Measurements from ENCODE around the gene FLT3. TPM values are rescaled to one million over a fixed set of nuclear protein-coding genes. Genes with fewer than 3 reads are reported as not detected.
"Not testable (repeated sequence)": the region's sequence is repeated elsewhere in the genome, so short reads cannot be mapped to it uniquely, and the experiment has no call there.

The FLT3 gene
- total RNA-seq, result 1 to 10 TPM in 3 of 4 donors, under 1 TPM in 1; 0.47 to 1.2 (median 1.2) TPM

DNA sequence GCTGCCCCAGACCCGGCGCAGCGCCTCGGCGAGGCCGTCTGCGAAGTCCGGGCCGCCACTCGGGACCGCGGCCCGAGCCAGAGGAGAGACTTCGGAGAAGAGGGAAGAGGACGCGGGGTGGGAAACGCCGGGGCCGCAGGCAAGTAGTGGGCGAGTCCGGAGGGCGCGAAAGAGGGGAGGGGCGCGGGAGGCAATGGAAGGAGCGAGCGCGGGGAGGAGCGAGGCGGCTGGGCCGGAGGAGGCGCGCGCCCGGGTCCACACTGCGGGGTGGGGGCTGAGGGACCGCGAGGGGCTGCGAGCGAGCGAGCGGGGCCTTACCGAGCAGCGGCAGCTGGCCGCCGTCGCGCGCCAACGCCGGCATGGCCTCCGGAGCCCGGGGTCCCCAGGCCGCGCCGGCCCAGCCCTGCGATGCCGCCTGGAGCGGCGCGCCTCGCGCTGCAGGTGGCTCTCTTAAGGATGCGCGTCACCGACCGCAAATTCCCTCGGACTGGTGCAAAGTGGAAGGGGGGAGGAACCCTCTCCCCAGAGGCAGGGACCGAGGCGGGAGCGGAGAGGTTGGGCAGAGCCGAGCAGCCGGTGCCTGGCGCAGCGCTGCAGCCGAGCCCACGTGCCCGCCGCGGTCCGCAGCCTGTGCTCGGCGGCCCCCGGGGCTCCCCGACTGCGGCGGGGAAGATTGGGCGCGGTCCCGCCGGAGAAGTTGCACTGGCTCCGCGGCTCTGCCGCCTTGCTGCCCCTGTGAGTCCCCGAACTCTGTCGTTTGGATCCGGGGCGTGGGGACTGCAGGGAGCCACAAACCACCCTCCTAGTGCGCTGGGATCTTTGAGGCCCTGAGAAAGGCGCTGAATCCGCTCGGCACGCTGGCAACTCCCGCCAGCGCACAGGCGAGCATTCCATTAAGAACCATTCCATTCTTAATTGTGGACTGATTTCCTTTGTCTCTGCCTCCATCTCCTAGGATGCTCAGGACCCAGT is at the start of gene FLT3:
TSS of gene FLT3 (minus strand) at position 427 of the 972 bp plus-strand sequence. CDS start at position 361, 66 bp downstream.
- TF ChIP-seq POLR2AphosphoS5 (IDR thresholded peaks at IDR 0.05) (no peak), POLR2A (IDR thresholded peaks at IDR 0.05) (no peak), EP300 (IDR thresholded peaks at IDR 0.05) (no peak)
- TF ChIP-seq, protein P1, sequence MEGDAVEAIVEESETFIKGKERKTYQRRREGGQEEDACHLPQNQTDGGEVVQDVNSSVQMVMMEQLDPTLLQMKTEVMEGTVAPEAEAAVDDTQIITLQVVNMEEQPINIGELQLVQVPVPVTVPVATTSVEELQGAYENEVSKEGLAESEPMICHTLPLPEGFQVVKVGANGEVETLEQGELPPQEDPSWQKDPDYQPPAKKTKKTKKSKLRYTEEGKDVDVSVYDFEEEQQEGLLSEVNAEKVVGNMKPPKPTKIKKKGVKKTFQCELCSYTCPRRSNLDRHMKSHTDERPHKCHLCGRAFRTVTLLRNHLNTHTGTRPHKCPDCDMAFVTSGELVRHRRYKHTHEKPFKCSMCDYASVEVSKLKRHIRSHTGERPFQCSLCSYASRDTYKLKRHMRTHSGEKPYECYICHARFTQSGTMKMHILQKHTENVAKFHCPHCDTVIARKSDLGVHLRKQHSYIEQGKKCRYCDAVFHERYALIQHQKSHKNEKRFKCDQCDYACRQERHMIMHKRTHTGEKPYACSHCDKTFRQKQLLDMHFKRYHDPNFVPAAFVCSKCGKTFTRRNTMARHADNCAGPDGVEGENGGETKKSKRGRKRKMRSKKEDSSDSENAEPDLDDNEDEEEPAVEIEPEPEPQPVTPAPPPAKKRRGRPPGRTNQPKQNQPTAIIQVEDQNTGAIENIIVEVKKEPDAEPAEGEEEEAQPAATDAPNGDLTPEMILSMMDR (IDR thresholded peaks at IDR 0.05), result no peak
- Histone ChIP-seq H3K9me3 (no peaks in the 10 kb centered on the region), H3K36me3 (no peaks in the 10 kb centered on the region), H3K4me3 (peak within 1 kb of the TSS; percentile 52), H3K4me1 (peaks cover 15% of the 10 kb centered on the region), H3K27ac (no peak within 1 kb of the TSS), H3K27me3 (peaks cover 77% of the 10 kb centered on the region)
- no peak for DNase-seq (ENCODE audit: low spot score in 2 of 2)
- WGBS, result 4% methylated on average over 16 of the region's 106 CpGs

DNA sequence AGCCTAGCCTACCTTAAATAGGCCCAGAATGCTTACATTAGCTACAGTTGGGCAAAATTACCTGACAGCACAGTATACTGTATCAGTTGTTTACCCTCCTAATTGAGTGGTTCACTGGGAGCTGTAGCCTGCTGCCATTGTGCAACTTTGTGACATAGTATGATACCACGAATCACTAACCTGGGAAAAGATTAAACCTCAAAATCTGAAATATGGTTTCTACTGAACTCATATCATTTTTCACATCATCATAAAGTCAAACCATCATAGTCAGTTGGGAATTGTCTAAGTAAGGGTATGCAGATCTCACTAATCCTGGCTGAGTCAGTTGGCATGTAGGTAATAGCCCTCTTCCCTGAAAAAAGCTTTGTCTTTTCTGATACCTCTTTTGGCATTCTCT is 47.1 kb upstream of the FLT3 start:
- WGBS, result 75% methylated on average over 1 of the region's 1 CpG

DNA sequence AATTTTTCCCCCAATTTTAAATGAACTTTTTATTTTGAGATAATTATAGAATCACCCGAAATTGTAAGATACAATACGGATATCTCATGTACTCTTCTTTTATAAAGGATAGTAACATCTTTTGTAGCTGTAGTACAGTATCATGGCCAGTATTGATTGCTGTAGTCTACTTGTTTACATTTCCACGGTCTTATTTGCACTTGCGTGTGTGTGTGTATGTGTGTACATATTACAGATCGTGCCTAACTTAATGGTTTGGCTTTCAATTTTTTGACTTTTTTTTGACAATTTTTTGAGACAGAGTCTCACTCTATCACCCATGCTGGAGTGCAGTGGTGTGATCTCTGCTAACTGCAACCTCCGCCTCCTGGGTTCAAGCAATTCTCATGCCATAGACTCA is 44.7 kb upstream of the FLT3 start:
- DNase-seq (ENCODE audit: low spot score in 2 of 2), result no peak
- no peak overlapping the region for H3K4me3 ChIP-seq
- TF ChIP-seq POLR2A (IDR thresholded peaks at IDR 0.05) (no peak), POLR2AphosphoS5 (IDR thresholded peaks at IDR 0.05) (no peak), EP300 (IDR thresholded peaks at IDR 0.05) (no peak)
- WGBS, result 95% methylated on average over 6 of the region's 6 CpGs
- H3K27me3 ChIP-seq, result no peaks in the 10 kb centered on the region
- no peaks in the 10 kb centered on the region for H3K9me3 ChIP-seq
- peaks cover 18% of the 10 kb centered on the region for H3K4me1 ChIP-seq
- H3K27ac ChIP-seq, result no peak overlapping the region
- H3K36me3 ChIP-seq, result no peaks in the 10 kb centered on the region

More for the DNA sequence above, 47.1 kb upstream of the FLT3 start:
- H3K4me1 ChIP-seq, result peaks cover 12% of the 10 kb centered on the region
- TF ChIP-seq, protein P1 (IDR thresholded peaks at IDR 0.05), result no peak
- no peak for TF ChIP-seq POLR2AphosphoS5 (IDR thresholded peaks at IDR 0.05)
- TF ChIP-seq POLR2A (IDR thresholded peaks at IDR 0.05), result no peak
- H3K27ac ChIP-seq, result no peak overlapping the region
- no peaks in the 10 kb centered on the region for H3K36me3 ChIP-seq
- H3K27me3 ChIP-seq, result no peaks in the 10 kb centered on the region
- no peaks in the 10 kb centered on the region for H3K9me3 ChIP-seq
- DNase-seq (ENCODE audit: low spot score in 2 of 2), result no peak
- no peak overlapping the region for H3K4me3 ChIP-seq

DNA sequence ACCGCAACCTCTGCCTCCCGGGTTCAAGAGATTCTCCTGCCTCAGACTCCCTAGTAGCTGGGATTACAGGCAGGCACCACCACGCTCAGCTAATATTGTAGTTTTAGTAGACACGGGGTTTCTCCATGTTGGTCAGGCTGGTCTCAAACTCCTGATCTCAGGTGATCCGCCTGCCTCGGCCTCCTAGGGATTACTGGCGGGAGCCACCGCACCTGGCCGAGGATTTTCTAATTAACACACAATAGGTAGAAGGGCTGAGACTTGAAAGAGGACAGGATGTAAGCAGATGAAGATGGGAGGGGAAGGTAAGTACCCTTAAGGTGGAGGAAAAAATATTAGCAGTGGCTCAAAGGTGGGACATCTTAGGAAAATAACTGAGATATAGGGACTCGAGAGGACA is 41.2 kb upstream of the FLT3 start:
- not testable (repeated sequence) for H3K36me3 ChIP-seq
- H3K4me1 ChIP-seq, result peaks cover 27% of the 10 kb centered on the region

DNA sequence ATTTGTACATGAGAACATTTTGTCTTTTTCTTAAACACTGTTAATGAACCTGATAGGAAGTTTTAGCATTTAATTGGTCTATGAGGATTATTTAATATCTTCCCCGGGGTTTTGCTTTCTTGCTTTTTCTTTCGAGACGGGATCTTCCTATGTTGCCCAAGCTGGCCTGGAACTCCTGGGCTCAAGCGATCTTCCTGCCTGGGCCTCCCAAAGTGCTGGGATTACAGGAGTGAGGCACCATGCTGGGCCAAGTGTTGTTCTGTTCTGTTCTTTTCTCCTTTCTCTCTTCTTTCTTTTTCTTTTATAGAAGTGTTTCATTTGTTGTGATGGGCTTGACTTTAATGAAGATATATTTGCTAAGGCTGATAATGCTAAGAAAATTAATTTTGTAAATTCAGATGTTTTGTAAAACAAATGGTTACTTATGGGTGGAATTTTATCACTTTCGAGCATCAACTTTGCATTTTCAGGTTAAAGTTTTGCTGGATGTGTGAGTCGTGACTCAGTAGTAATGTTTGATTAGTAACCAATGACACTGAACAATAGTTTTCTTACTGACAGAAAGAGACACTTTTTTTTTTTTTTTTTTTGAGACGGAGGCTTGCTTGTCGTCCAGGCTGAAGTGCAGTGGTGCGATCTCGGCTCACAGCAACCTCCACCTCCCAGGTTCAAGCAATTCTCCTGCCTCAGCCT is 40.2 kb upstream of the FLT3 start:
- TF ChIP-seq, protein P1 (IDR thresholded peaks at IDR 0.05), result no peak
- TF ChIP-seq EP300 (IDR thresholded peaks at IDR 0.05) (no peak), POLR2AphosphoS5 (IDR thresholded peaks at IDR 0.05) (no peak), POLR2A (IDR thresholded peaks at IDR 0.05) (no peak)
- H3K9me3 ChIP-seq, result no peaks in the 10 kb centered on the region
- peaks cover 27% of the 10 kb centered on the region for H3K4me1 ChIP-seq
- WGBS, result 66% methylated on average over 10 of the region's 10 CpGs
- DNase-seq (ENCODE audit: low spot score in 2 of 2), result no peak
- H3K27ac ChIP-seq, result no peak overlapping the region
- H3K36me3 ChIP-seq, result no peaks in the 10 kb centered on the region
- H3K4me3 ChIP-seq, result peak overlapping the region; percentile 96
- H3K27me3 ChIP-seq, result no peaks in the 10 kb centered on the region

More for the DNA sequence above, 41.2 kb upstream of the FLT3 start:
- H3K9me3 ChIP-seq; H3K4me3 ChIP-seq; DNase-seq (ENCODE audit: low spot score in 2 of 2); H3K27me3 ChIP-seq; H3K27ac ChIP-seq: not testable (repeated sequence)
- WGBS, result 83% methylated on average over 10 of the region's 10 CpGs
